ENCODE results near the gene CROCC2.

- TF ChIP-seq CTCF (IDR thresholded peaks at IDR 0.05 in 2 of 3, conservative IDR thresholded peaks at IDR 0.05 in 1 of 3; ENCODE audit: borderline replicate concordance in 1 of 3, insufficient read depth in 1 of 3, low read depth in 2 of 3, low read length in 2 of 3) (no peak), CEBPB (IDR thresholded peaks at IDR 0.05; ENCODE audit: low read depth) (no peak), YY1 (IDR thresholded peaks at IDR 0.05; ENCODE audit: extremely low read depth, insufficient replicate concordance, low read depth, low read length) (no peak), MAX (IDR thresholded peaks at IDR 0.05) (no peak), EZH2 (IDR thresholded peaks at IDR 0.05) (no peak)
Measured at GRCh38 chr2:240946654-240947053, 40.5 kb downstream of the CROCC2 start.
